Head of caudate nucleus (tissue), 42 donors: ENCODE data around the gene GRID1.
"Not testable (repeated sequence)": the region's sequence is repeated elsewhere in the genome, so short reads cannot be mapped to it uniquely, and the experiment has no call there.

Source experiments
- DNase-seq, 42 donors: peaks; one replicate each; pipeline versions ENCODE4 v3.0.0 to v3.0.0-alpha.2; 2020 to 2021; ENCODE audit warnings: mixed read lengths in 7 of 42
- intact Hi-C: fragments of 100-400 bp; cut with DNase I; formaldehyde crosslinking; loops from one replicate; pipeline ENCODE4 v1.15.0; 2022

The GRID1 gene

DNA sequence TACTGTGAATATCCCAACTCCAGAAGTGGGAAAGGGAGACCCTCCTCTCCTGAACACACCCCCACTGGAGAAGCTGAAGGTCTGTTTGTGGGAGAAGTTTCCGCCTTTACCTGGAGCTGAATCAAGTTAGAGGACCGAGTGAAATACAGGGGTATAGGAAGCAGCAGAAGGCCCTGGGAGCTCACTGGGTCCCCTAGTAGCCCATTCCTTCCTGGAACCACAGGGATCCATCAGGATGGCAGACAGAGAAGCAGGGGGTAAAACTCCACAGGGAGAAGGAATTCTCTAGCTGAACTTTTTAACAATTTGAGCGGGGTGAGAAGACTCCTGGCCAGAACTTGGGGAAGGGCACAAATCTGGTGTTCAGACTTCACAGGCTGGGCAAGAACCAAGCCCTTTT, 275.8 kb downstream of the GRID1 start:
- peak in 2 of 42 donors; percentile 2 to 3 for DNase-seq
- intact Hi-C loops = no loop called here

GRCh38 chr10:86087716-86088115, 278.9 kb downstream of the GRID1 start:
- intact Hi-C loops = no loop called here
- DNase-seq = peak; percentile 55 to 90 (median 82)

DNA sequence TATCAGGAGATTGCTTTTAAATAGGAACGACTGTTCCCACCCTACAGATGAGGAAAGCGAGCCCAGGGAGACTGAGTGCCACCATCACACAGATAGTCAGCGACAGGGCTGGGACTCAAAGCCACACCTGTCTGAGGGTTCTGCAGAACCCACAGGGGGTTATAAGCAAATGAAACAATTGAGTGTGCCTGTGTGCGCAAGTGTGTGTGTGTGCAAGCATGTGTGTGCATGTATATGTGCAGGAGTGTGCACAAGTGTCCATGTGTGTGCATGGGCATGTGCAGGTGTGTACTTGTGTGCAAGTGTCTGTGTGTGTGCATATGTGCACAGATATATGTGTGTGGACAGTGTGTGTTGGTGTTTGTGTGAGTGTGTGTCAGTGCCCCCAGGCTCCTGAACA, 280.2 kb downstream of the GRID1 start:
- intact Hi-C loops = no loop called here

DNA sequence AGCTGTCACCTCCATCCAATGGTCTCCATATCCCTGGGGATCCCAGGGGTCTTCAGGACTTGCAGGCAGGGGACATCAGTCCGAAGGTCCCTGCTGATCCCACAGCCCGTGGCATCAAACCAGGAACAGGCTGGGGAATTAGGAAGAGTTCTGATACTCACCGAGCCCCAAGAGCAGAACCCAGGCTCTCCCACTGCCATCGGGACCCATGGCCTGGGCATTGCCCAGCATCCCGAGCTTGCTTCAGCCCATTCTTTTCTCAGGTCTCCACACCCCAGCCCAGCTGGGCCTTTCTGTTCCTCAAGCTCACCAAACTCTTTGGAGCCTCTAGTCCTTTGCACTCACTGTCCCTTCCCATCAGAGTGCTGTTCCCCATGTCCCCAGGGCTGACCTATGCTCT, 280.9 kb downstream of the GRID1 start:
- peak in 10 of 42 donors; percentile 0 to 25 (median 8) for DNase-seq
- intact Hi-C loops = no loop called here

More for the DNA sequence above, 280.2 kb downstream of the GRID1 start:
- DNase-seq = peak in 6 of 42 donors; percentile 1 to 10 (median 6)

DNA sequence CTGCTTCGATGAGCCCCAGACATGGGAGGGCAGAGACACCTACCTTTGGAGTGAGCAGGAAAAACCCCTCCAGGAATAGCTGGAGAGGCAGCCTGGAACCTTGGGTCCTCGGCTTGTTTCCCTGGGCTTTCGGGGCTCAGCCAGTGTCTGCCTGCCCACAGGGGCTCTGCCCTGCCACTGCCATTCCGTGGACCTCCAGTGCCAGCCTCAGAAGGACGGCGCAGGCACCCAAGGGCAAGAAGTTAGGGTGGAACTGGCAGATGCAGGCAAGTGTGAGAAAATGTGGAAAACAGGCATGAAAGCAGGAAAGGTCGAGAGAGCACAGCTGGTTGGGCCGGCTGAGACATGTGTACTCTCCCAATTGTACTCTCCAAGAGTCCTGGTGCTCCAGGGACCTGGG, 281.5 kb downstream of the GRID1 start:
- peak in 10 of 42 donors; percentile 2 to 14 (median 6) for DNase-seq
- intact Hi-C loops = no loop called here

DNA sequence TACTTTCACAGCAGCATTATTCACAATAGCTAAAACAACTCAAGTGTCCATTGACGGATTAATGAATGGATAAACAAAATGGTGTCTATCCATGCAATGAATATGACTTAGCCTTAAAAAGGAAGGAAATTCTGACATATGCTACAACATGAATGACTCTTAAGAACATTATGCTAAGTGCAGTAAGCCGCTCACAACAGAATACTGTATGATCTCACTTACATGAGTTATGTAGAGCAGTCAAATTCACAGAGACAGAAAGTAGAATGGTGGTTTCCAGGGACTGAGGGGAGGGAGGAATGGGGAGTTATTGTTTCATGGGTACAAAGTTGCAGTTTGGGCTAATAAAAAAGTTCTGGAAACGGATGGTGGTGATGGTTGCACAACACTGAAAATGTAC, 282.0 kb downstream of the GRID1 start:
- no peak for DNase-seq
- intact Hi-C loops = no loop called here

GRCh38 chr10:86083664-86084175, 282.9 kb downstream of the GRID1 start:
- intact Hi-C loops = no loop called here
- DNase-seq = peak in 4 of 42 donors; percentile 0 to 12 (median 3)

- DNase-seq = peak in 5 of 42 donors; percentile 0 to 11 (median 7)
- intact Hi-C loops = no loop called here
Measured at GRCh38 chr10:86083206-86083605, 283.4 kb downstream of the GRID1 start.

DNA sequence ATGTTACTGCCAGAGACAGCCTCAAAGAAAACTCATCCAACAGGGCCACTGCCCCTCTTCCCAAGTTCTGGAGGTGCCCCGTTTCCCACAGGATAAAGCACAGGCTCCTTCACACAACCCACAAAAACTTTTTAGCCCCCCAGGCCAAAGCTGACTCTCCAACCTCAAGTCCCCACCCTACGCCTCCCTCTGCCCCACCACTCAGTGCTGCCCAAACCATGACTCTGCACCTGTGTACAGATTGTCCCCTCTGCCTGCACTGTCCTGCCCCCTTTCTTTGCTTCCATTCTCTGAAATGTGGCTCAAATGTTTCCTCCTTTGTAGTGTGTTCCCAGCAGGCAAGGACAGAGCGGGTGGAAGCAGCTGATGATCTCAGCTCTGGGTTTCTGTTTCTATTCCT, 284.0 kb downstream of the GRID1 start:
- intact Hi-C loops = no loop called here
- DNase-seq = peak in 2 of 42 donors; percentile 0 to 24

DNA sequence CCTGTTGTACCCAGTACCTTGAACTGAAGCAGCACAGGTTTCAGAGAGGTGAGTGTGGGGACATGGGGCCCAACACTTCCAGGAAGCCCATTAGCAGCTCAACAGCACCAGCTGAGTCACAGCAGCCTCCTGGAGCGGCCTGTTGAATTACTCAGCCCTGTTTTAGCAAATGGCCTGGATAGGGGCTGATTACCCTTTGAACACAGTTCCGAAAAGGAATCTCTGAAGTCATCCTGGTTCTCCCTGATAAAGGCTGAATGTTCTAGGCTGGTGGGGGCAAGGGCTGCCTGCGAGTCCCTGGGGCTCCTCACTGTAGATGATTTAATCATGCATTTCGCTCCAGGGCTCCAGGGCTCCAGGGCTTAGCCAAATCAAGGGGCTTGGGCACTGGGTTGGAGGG, 287.5 kb downstream of the GRID1 start:
- intact Hi-C loops = no loop called here
- DNase-seq = peak in 8 of 42 donors; percentile 14 to 79 (median 48)

DNA sequence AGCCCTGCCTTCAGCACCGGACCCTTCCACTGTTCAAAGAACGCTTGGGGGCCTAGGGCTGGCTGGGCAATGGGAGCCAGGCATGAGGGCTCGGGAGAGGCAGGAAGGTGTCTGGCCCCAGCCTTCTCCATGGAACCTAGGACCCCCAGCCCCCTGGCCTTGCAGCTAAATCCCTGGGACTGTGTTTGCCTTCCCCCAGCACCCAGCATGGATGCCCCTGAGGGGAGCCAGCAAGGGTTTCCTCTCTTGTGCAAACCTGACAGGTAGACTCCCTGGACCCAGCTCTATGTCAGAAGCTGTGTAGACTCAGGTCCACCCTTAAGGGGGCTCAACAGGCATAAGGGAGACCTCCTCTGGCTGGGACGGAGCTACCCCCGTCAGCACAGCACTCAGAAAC, 288.0 kb downstream of the GRID1 start:
- intact Hi-C loops = no loop called here
- DNase-seq = peak in 1 of 42 donors; percentile 14

DNA sequence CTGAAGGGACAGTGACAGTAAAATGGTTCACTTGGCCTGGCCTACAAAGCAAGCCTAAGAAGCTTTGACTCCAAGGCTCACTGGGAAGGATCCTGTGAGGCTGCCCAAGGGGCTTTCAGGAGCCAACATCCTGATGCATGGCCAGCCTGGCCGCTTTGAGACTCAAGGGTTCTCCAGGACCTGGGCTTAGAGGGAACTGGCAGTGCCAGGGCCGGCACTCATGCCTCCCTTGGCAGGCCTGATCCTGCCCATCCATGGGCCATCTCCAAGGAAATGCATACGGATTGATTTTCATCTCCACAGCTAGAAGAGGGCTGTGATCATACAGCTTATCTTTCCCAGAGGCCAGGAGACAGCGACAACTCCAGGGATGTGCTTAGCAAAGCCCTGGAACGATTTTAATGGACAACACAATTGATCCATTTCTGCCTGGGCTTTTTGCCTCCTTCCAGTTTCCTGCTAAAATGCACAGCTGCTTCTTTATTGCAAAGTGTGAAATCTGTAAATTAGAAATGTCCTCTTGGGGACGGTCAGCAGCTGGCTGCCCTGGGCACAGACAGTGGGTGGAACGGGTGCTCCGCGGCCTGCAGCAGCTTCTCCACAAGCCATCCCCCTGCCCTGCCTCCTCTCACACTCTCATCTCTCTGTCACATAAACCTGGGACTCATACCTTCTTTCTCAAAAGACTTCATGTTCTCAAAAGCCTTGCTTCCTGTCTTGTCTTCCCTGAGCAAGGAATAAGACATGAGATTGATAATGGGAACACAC, 288.5 kb downstream of the GRID1 start:
- peak in 6 of 42 donors; percentile 9 to 50 (median 22) for DNase-seq
- intact Hi-C loops = no loop called here

- peak in 1 of 42 donors; percentile 5 for DNase-seq
- intact Hi-C loops = no loop called here
Measured at GRCh38 chr10:86077271-86077670, 289.3 kb downstream of the GRID1 start.

GRCh38 chr10:86076497-86076896, 290.1 kb downstream of the GRID1 start:
- DNase-seq, intact Hi-C loops: not testable (repeated sequence)

DNA sequence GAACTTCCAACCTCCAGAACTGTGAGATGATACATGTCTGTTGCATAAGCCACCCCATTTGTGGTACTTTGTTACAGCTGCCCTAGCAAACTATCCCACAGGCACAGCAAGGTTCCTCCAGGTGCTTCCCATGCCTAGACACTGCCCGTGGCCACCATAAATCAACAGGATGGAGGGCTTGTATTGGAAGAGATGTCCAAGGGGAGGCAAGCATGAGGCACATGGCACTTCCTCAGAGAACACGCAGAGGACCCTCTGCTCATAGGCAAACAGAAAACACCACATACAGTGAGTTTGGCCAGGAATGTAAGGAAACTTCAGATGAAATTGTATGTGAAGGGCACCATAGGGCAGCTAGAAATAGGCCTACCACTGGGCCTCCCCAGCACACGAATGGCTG, 291.1 kb downstream of the GRID1 start:
- intact Hi-C loops = no loop called here
- DNase-seq = peak in 1 of 42 donors; percentile 1

DNA sequence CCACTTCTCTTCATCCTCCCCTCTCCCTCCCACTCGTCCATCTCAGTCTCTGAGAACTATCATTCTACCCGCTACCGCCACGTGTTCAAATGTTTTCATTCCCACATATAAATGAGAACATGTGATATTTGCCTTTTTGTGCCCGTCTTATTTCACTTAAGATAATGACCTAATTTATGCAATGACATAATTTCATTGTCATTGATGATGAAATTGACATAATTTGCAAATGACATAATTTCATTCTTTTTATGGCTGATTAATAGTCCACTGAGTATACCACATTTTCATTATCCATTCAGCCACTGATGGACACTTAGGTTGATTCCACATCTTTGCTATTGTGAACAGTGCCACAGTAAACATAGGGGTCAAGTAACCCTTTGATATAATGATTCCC, 292.3 kb downstream of the GRID1 start:
- intact Hi-C loops = no loop called here
- DNase-seq = no peak

GRCh38 chr10:86073199-86073977, 293.2 kb downstream of the GRID1 start:
- intact Hi-C loops = no loop called here
- peak in 1 of 42 donors; percentile 14 for DNase-seq

DNA sequence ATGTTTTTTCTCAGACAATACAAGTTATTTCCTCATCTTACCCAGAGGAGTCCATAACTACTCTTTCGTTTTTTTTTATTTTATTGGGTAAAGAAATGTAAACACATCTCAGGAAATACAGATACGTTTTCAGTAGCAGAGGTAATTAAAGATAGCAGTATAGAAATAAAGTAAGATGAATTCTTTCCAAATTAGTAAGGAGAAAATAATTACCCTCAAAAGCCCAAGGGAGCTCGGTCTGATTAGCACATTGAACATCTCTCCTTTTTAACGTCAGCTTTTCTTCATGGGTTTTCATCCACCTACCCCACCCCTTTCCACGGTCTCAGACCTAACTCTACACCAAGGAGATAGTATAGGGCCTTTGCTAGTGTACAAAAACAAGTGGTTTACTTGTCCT, 294.2 kb downstream of the GRID1 start:
- intact Hi-C loops = no loop called here
- DNase-seq = peak in 1 of 42 donors; percentile 9

DNA sequence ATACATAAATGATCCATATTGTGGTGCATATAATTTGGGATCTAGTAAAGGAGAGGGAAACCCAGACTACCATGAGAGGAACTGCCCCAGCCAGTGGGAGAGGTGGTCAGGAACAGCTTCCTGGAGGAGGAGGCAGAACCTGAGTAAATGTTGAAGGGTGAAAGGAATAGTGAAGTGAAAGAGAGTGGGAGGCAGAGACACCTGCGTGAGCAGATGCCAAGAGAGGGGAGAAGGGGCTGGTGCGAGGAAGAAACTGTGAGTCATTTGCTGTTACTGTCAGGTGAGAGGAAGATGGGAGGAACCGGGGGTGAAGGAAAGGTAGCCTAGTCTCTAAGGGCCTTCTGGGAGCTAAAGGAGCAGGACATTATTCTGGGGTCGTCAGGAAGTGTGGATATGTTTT, 294.8 kb downstream of the GRID1 start:
- intact Hi-C loops = no loop called here
- DNase-seq = peak in 10 of 42 donors; percentile 25 to 70 (median 44)

- peak in 1 of 42 donors; percentile 13 for DNase-seq
- intact Hi-C loops = no loop called here
Measured at GRCh38 chr10:86071145-86071544, 295.4 kb downstream of the GRID1 start.
